ENCODE measurements around the gene NPEPL1. TPM values are rescaled to one million over a fixed set of nuclear protein-coding genes. Genes with fewer than 3 reads are reported as not detected.
"Not testable (repeated sequence)": the region's sequence is repeated elsewhere in the genome, so short reads cannot be mapped to it uniquely, and the experiment has no call there.

Gene NPEPL1
- 14.8 TPM for total RNA-seq
- polyA plus RNA-seq: 59.1 TPM

- Histone ChIP-seq H3K36me3 (ENCODE audit: insufficient read depth) (no peaks in the 10 kb centered on the region), H3K4me1 (ENCODE audit: insufficient read depth) (no peaks in the 10 kb centered on the region), H3K27ac (ENCODE audit: low read depth) (peak within 1 kb of the TSS; percentile 95), H3K4me3 (ENCODE audit: low read depth, low read length) (peak within 1 kb of the TSS; percentile 67)
- 1% methylated on average over 93 of the region's 93 CpGs for WGBS
- DNase-seq (ENCODE audit: extremely low spot score): no peak
Measured at GRCh38 chr20:58692579-58693225, at the start of gene NPEPL1. NPEPL1 (plus strand) TSS chr20:58692800; CDS start chr20:58692901, 101 bp downstream.

GRCh38 chr20:58642896-58643295, 49.7 kb upstream of the NPEPL1 start:
- not testable (repeated sequence) for H3K4me1 ChIP-seq (ENCODE audit: insufficient read depth); H3K36me3 ChIP-seq (ENCODE audit: insufficient read depth); DNase-seq (ENCODE audit: extremely low spot score); H3K4me3 ChIP-seq (ENCODE audit: low read depth, low read length); H3K27ac ChIP-seq (ENCODE audit: low read depth)
- WGBS: 96% methylated on average over 9 of the region's 9 CpGs

- 48% methylated on average over 5 of the region's 5 CpGs for WGBS
- no peak overlapping the region for H3K27ac ChIP-seq (ENCODE audit: low read depth)
- no peaks in the 10 kb centered on the region for H3K36me3 ChIP-seq (ENCODE audit: insufficient read depth)
- H3K4me1 ChIP-seq (ENCODE audit: insufficient read depth): no peaks in the 10 kb centered on the region
- no peak for DNase-seq (ENCODE audit: extremely low spot score)
- no peak overlapping the region for H3K4me3 ChIP-seq (ENCODE audit: low read depth, low read length)
Measured at GRCh38 chr20:58645412-58645968, 47.1 kb upstream of the NPEPL1 start.

GRCh38 chr20:58646257-58646656, 46.3 kb upstream of the NPEPL1 start:
- DNase-seq (ENCODE audit: extremely low spot score): no peak
- no peaks in the 10 kb centered on the region for H3K36me3 ChIP-seq (ENCODE audit: insufficient read depth)
- no peaks in the 10 kb centered on the region for H3K4me1 ChIP-seq (ENCODE audit: insufficient read depth)
- 98% methylated on average over 3 of the region's 3 CpGs for WGBS
- no peak overlapping the region for H3K27ac ChIP-seq (ENCODE audit: low read depth)
- no peak overlapping the region for H3K4me3 ChIP-seq (ENCODE audit: low read depth, low read length)

- DNase-seq (ENCODE audit: extremely low spot score): no peak
- no peaks in the 10 kb centered on the region for H3K4me1 ChIP-seq (ENCODE audit: insufficient read depth)
- H3K36me3 ChIP-seq (ENCODE audit: insufficient read depth): no peaks in the 10 kb centered on the region
- WGBS: 74% methylated on average over 4 of the region's 4 CpGs
- H3K4me3 ChIP-seq (ENCODE audit: low read depth, low read length): no peak overlapping the region
- H3K27ac ChIP-seq (ENCODE audit: low read depth): no peak overlapping the region
Measured at GRCh38 chr20:58646703-58647102, 45.9 kb upstream of the NPEPL1 start.

GRCh38 chr20:58647162-58647795, 45.3 kb upstream of the NPEPL1 start:
- no peak for DNase-seq (ENCODE audit: extremely low spot score)
- Histone ChIP-seq H3K4me3 (ENCODE audit: low read depth, low read length) (no peak overlapping the region), H3K27ac (ENCODE audit: low read depth) (no peak overlapping the region), H3K36me3 (ENCODE audit: insufficient read depth) (no peaks in the 10 kb centered on the region), H3K4me1 (ENCODE audit: insufficient read depth) (no peaks in the 10 kb centered on the region)
- 79% methylated on average over 7 of the region's 7 CpGs for WGBS

- no peak for DNase-seq (ENCODE audit: extremely low spot score)
- 43% methylated on average over 10 of the region's 12 CpGs for WGBS
- no peak overlapping the region for H3K4me3 ChIP-seq (ENCODE audit: low read depth, low read length)
- no peaks in the 10 kb centered on the region for H3K4me1 ChIP-seq (ENCODE audit: insufficient read depth)
- no peak overlapping the region for H3K27ac ChIP-seq (ENCODE audit: low read depth)
- H3K36me3 ChIP-seq (ENCODE audit: insufficient read depth): no peaks in the 10 kb centered on the region
Measured at GRCh38 chr20:58647796-58648501, 44.7 kb upstream of the NPEPL1 start.

GRCh38 chr20:58648502-58648825, 44.1 kb upstream of the NPEPL1 start:
- DNase-seq (ENCODE audit: extremely low spot score); H3K4me3 ChIP-seq (ENCODE audit: low read depth, low read length); H3K36me3 ChIP-seq (ENCODE audit: insufficient read depth); H3K27ac ChIP-seq (ENCODE audit: low read depth); H3K4me1 ChIP-seq (ENCODE audit: insufficient read depth): not testable (repeated sequence)
- WGBS: 75% methylated on average over 6 of the region's 6 CpGs

- 24% methylated on average over 73 of the region's 73 CpGs for WGBS
- H3K27ac ChIP-seq (ENCODE audit: low read depth): peak overlapping the region; percentile 76
- DNase-seq (ENCODE audit: extremely low spot score): no peak
- no peaks in the 10 kb centered on the region for H3K4me1 ChIP-seq (ENCODE audit: insufficient read depth)
- H3K36me3 ChIP-seq (ENCODE audit: insufficient read depth): no peaks in the 10 kb centered on the region
- peak overlapping the region; percentile 92 for H3K4me3 ChIP-seq (ENCODE audit: low read depth, low read length)
Measured at GRCh38 chr20:58649288-58650180, 43.1 kb upstream of the NPEPL1 start.

- 3% methylated on average over 62 of the region's 62 CpGs for WGBS
- H3K27ac ChIP-seq (ENCODE audit: low read depth): peak overlapping the region; percentile 76
- no peak for DNase-seq (ENCODE audit: extremely low spot score)
- no peaks in the 10 kb centered on the region for H3K36me3 ChIP-seq (ENCODE audit: insufficient read depth)
- peak overlapping the region; percentile 92 for H3K4me3 ChIP-seq (ENCODE audit: low read depth, low read length)
- no peaks in the 10 kb centered on the region for H3K4me1 ChIP-seq (ENCODE audit: insufficient read depth)
Measured at GRCh38 chr20:58650181-58650775, 42.3 kb upstream of the NPEPL1 start.

GRCh38 chr20:58650776-58651558, 41.6 kb upstream of the NPEPL1 start, which contains the start of gene STX16:
STX16 (plus strand) TSS chr20:58651283; CDS start chr20:58652007, 724 bp downstream.
- peak; percentile 83 for DNase-seq (ENCODE audit: extremely low spot score)
- WGBS: under 1% methylated on average over 49 of the region's 49 CpGs
- H3K4me1 ChIP-seq (ENCODE audit: insufficient read depth): no peaks in the 10 kb centered on the region
- peak within 1 kb of the TSS; percentile 97 for H3K27ac ChIP-seq (ENCODE audit: low read depth)
- H3K36me3 ChIP-seq (ENCODE audit: insufficient read depth): no peaks in the 10 kb centered on the region
- peak within 1 kb of the TSS; percentile 92 for H3K4me3 ChIP-seq (ENCODE audit: low read depth, low read length)

GRCh38 chr20:58651559-58651945, 41.0 kb upstream of the NPEPL1 start:
- WGBS: under 1% methylated on average over 18 of the region's 18 CpGs
- Histone ChIP-seq H3K27ac (ENCODE audit: low read depth) (peak overlapping the region; percentile 97), H3K4me1 (ENCODE audit: insufficient read depth) (no peaks in the 10 kb centered on the region), H3K36me3 (ENCODE audit: insufficient read depth) (no peaks in the 10 kb centered on the region), H3K4me3 (ENCODE audit: low read depth, low read length) (peak overlapping the region; percentile 92)
- DNase-seq (ENCODE audit: extremely low spot score): peak; percentile 89
